ENCODE data around the gene SELL.
"Not testable (repeated sequence)": the region's sequence is repeated elsewhere in the genome, so short reads cannot be mapped to it uniquely, and the experiment has no call there.

DNA sequence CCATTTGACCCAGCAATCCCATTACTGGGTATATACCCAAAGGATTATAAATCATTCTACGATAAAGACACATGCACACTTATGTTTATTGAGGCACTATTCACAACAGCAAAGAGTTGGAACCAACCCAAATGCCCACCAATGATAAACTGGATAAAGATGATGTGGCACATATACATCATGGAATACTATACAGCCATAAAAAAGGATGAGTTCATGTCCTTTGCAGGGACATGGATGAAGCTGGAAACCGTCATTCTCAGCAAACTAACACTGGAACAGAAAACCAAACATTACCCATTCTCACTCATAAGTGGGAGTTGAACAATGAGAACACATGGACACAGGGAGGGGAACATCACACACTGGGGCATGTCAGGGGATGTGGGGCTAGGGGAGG lies 3.7 kb upstream of the SELL start:
- TF ChIP-seq EZH2 (IDR thresholded peaks at IDR 0.05); POLR2AphosphoS5 (IDR thresholded peaks at IDR 0.05; ENCODE audit: borderline replicate concordance, low read depth, low read length): not testable (repeated sequence)
